Measurements from ENCODE around the gene LIF.

The LIF gene

GRCh38 chr22:30193031-30193775 is 53.4 kb downstream of the LIF start:
- peaks cover 6 to 15% of the 10 kb centered on the region in 2 donors for H3K4me1 ChIP-seq (ENCODE audit: control insufficient read depth in 2 of 2, insufficient read depth in 1 of 2, low read depth in 1 of 2, low read length in 2 of 2)
- no CpG with 5 or more reads among the region's 3 CpGs for WGBS, 2 donors (ENCODE audit: extremely low coverage in 2 of 2, insufficient read length in 2 of 2, insufficient replicate concordance in 1 of 2)
- no peak overlapping the region for H3K14ac ChIP-seq (ENCODE audit: low read length)
- H3K36me3 ChIP-seq (replicated peaks in 1 of 2; ENCODE audit: control insufficient read depth in 2 of 2, insufficient read depth in 2 of 2, low read length in 2 of 2) = no peaks in the 10 kb centered on the region
- H3K18ac ChIP-seq (ENCODE audit: low read length) = no peak overlapping the region
- no peak overlapping the region for H2BK120ac ChIP-seq (ENCODE audit: low read depth, low read length)
- no peaks in the 10 kb centered on the region for H3K9me3 ChIP-seq (replicated peaks in 1 of 2; ENCODE audit: control insufficient read depth in 2 of 2, insufficient read depth in 1 of 2, low read depth in 1 of 2, low read length in 2 of 2)
- H3K79me1 ChIP-seq (ENCODE audit: low read depth, low read length) = no peaks in the 10 kb centered on the region
- no peak overlapping the region for H3K27ac ChIP-seq (replicated peaks; ENCODE audit: low read length)
- H2BK12ac ChIP-seq (ENCODE audit: low read length) = no peak overlapping the region
- H3K27me3 ChIP-seq (ENCODE audit: control insufficient read depth in 3 of 3, insufficient read depth in 3 of 3, low read depth in 1 of 3, low read length in 3 of 3) = no peaks in the 10 kb centered on the region
- H2AK5ac ChIP-seq (ENCODE audit: low read depth, low read length) = no peak overlapping the region
- H2BK5ac ChIP-seq (ENCODE audit: low read length) = no peak overlapping the region
- H2AFZ ChIP-seq (ENCODE audit: low read length) = no peak overlapping the region
- H3K23ac ChIP-seq (ENCODE audit: low read depth, low read length, poor library complexity) = no peak overlapping the region
- H2BK15ac ChIP-seq (ENCODE audit: low read length) = no peak overlapping the region
- H3K4me3 ChIP-seq (ENCODE audit: low read length in 2 of 2) = no peak overlapping the region
- DNase-seq (ENCODE audit: low spot score) = no peak
- no peak overlapping the region for H4K8ac ChIP-seq (ENCODE audit: low read depth, low read length)
- H4K91ac ChIP-seq (ENCODE audit: low read depth, low read length, poor library complexity) = no peak overlapping the region
- no peak overlapping the region for H3K4ac ChIP-seq (ENCODE audit: low read length)
- no peak overlapping the region for H3K9ac ChIP-seq (ENCODE audit: low read depth, low read length, poor library complexity)
- no peak overlapping the region for H3K4me2 ChIP-seq (ENCODE audit: insufficient read depth, low read length, poor library complexity, severe bottlenecking)

GRCh38 chr22:30192427-30192826 is 54.1 kb downstream of the LIF start:
- Histone ChIP-seq H3K14ac (ENCODE audit: low read length) (no peak overlapping the region), H3K27me3 (ENCODE audit: control insufficient read depth in 3 of 3, insufficient read depth in 3 of 3, low read depth in 1 of 3, low read length in 3 of 3) (no peaks in the 10 kb centered on the region), H2BK5ac (ENCODE audit: low read length) (no peak overlapping the region), H4K8ac (ENCODE audit: low read depth, low read length) (no peak overlapping the region), H2BK15ac (ENCODE audit: low read length) (no peak overlapping the region), H2BK120ac (ENCODE audit: low read depth, low read length) (no peak overlapping the region), H4K91ac (ENCODE audit: low read depth, low read length, poor library complexity) (no peak overlapping the region), H3K79me1 (ENCODE audit: low read depth, low read length) (no peaks in the 10 kb centered on the region), H3K36me3 (replicated peaks in 1 of 2; ENCODE audit: control insufficient read depth in 2 of 2, insufficient read depth in 2 of 2, low read length in 2 of 2) (no peaks in the 10 kb centered on the region), H3K18ac (ENCODE audit: low read length) (no peak overlapping the region), H3K9ac (ENCODE audit: low read depth, low read length, poor library complexity) (no peak overlapping the region), H3K4me2 (ENCODE audit: insufficient read depth, low read length, poor library complexity, severe bottlenecking) (no peak overlapping the region), H3K23ac (ENCODE audit: low read depth, low read length, poor library complexity) (no peak overlapping the region), H2AFZ (ENCODE audit: low read length) (no peak overlapping the region), H2BK12ac (ENCODE audit: low read length) (no peak overlapping the region), H3K9me3 (replicated peaks in 1 of 2; ENCODE audit: control insufficient read depth in 2 of 2, insufficient read depth in 1 of 2, low read depth in 1 of 2, low read length in 2 of 2) (no peaks in the 10 kb centered on the region), H3K4me3 (ENCODE audit: low read length in 2 of 2) (no peak overlapping the region), H2AK5ac (ENCODE audit: low read depth, low read length) (no peak overlapping the region), H3K27ac (replicated peaks; ENCODE audit: low read length) (no peak overlapping the region), H3K4ac (ENCODE audit: low read length) (no peak overlapping the region), H3K4me1 (ENCODE audit: control insufficient read depth in 2 of 2, insufficient read depth in 1 of 2, low read depth in 1 of 2, low read length in 2 of 2) (peaks cover 8 to 15% of the 10 kb centered on the region in 2 donors)
- WGBS, 2 donors (ENCODE audit: extremely low coverage in 2 of 2, insufficient read length in 2 of 2, insufficient replicate concordance in 1 of 2) = no CpG with 5 or more reads among the region's 1 CpG
- DNase-seq (ENCODE audit: low spot score) = no peak

DNA sequence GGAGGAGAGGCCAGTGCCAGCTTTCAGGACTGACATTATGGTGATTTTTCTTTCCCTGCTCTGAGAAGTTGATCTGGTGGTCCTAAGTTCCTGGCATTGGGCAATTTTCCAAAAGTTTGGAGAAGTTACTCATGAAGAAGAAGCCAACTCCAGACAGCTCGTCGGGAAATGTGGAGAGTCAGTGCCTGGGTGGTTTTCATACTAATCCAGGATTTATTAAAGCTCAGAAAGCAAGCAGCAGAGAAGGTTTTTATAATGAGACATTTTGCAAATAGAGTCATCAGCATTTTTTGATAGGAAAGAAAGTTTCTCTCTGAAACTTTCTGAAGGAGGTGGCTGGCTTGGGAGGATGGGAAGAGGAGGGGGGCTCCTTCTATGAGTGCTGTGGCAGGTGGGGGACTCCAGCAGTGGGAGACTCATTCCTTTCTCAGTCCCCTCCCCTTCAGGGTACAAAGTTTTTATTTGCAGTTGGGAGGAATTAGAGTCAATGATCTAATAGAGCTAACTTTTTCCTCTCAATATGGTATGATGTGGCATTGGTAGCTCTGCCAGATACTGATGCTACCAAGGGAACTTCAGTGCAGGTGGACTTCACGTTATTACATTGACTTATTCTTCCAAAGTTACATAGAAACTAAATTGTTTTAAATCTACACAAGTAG is 55.4 kb downstream of the LIF start:
- H3K27me3 ChIP-seq (ENCODE audit: control insufficient read depth in 3 of 3, insufficient read depth in 3 of 3, low read depth in 1 of 3, low read length in 3 of 3) = no peaks in the 10 kb centered on the region
- H3K4me1 ChIP-seq (ENCODE audit: control insufficient read depth in 2 of 2, insufficient read depth in 1 of 2, low read depth in 1 of 2, low read length in 2 of 2) = peaks cover 4 to 8% of the 10 kb centered on the region in 2 donors

DNA sequence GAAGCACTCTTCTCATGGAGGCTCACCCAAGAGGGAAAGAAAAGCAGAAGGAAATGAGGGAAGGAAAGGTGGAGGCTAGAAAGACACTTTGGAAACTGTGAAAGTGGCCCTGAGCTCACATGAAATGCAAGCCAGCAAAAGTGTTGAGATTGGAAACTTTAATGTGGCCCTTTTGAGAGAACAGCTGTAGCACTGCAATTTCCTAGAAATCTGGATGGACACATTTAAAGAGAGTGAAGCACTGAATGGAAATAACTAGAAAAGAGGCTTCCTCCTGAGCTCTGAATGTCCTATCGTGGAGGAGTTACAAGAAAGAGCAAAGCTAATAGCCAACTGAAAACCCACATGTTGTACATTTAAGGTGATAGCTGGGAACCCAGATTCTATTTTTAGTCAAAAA is 56.0 kb downstream of the LIF start:
- no peak overlapping the region for H3K4me2 ChIP-seq (ENCODE audit: insufficient read depth, low read length, poor library complexity, severe bottlenecking)
- H2BK15ac ChIP-seq (ENCODE audit: low read length) = no peak overlapping the region
- H3K4me1 ChIP-seq (ENCODE audit: control insufficient read depth in 2 of 2, insufficient read depth in 1 of 2, low read depth in 1 of 2, low read length in 2 of 2) = peaks cover 1 to 4% of the 10 kb centered on the region in 2 donors
- no peaks in the 10 kb centered on the region for H3K36me3 ChIP-seq (replicated peaks in 1 of 2; ENCODE audit: control insufficient read depth in 2 of 2, insufficient read depth in 2 of 2, low read length in 2 of 2)
- H3K27me3 ChIP-seq (ENCODE audit: control insufficient read depth in 3 of 3, insufficient read depth in 3 of 3, low read depth in 1 of 3, low read length in 3 of 3) = no peaks in the 10 kb centered on the region
- H3K4ac ChIP-seq (ENCODE audit: low read length) = no peak overlapping the region
- H2AK5ac ChIP-seq (ENCODE audit: low read depth, low read length) = no peak overlapping the region
- H3K9ac ChIP-seq (ENCODE audit: low read depth, low read length, poor library complexity) = no peak overlapping the region
- H2BK12ac ChIP-seq (ENCODE audit: low read length) = no peak overlapping the region
- H2AFZ ChIP-seq (ENCODE audit: low read length) = no peak overlapping the region
- H2BK5ac ChIP-seq (ENCODE audit: low read length) = no peak overlapping the region
- H3K79me1 ChIP-seq (ENCODE audit: low read depth, low read length) = no peaks in the 10 kb centered on the region
- no peak overlapping the region for H3K14ac ChIP-seq (ENCODE audit: low read length)
- no peak overlapping the region for H4K91ac ChIP-seq (ENCODE audit: low read depth, low read length, poor library complexity)
- no peak overlapping the region for H3K27ac ChIP-seq (replicated peaks; ENCODE audit: low read length)
- no peaks in the 10 kb centered on the region for H3K9me3 ChIP-seq (replicated peaks in 1 of 2; ENCODE audit: control insufficient read depth in 2 of 2, insufficient read depth in 1 of 2, low read depth in 1 of 2, low read length in 2 of 2)
- no peak for DNase-seq (ENCODE audit: low spot score)
- no peak overlapping the region for H3K4me3 ChIP-seq (ENCODE audit: low read length in 2 of 2)
- H3K18ac ChIP-seq (ENCODE audit: low read length) = no peak overlapping the region
- no peak overlapping the region for H4K8ac ChIP-seq (ENCODE audit: low read depth, low read length)
- WGBS, 2 donors (ENCODE audit: extremely low coverage in 2 of 2, insufficient read length in 2 of 2, insufficient replicate concordance in 1 of 2) = no CpG with 5 or more reads among the region's 1 CpG
- H2BK120ac ChIP-seq (ENCODE audit: low read depth, low read length) = no peak overlapping the region
- no peak overlapping the region for H3K23ac ChIP-seq (ENCODE audit: low read depth, low read length, poor library complexity)

More for the DNA sequence above, 55.4 kb downstream of the LIF start:
- no peak overlapping the region for H3K9ac ChIP-seq (ENCODE audit: low read depth, low read length, poor library complexity)
- H3K23ac ChIP-seq (ENCODE audit: low read depth, low read length, poor library complexity) = no peak overlapping the region
- WGBS, 2 donors (ENCODE audit: extremely low coverage in 2 of 2, insufficient read length in 2 of 2, insufficient replicate concordance in 1 of 2) = no CpG with 5 or more reads among the region's 3 CpGs
- no peak overlapping the region for H2AK5ac ChIP-seq (ENCODE audit: low read depth, low read length)
- no peak overlapping the region for H3K4me3 ChIP-seq (ENCODE audit: low read length in 2 of 2)
- no peak overlapping the region for H3K18ac ChIP-seq (ENCODE audit: low read length)
- H3K4ac ChIP-seq (ENCODE audit: low read length) = no peak overlapping the region
- no peak overlapping the region for H3K14ac ChIP-seq (ENCODE audit: low read length)
- no peak overlapping the region for H2BK15ac ChIP-seq (ENCODE audit: low read length)
- H3K4me2 ChIP-seq (ENCODE audit: insufficient read depth, low read length, poor library complexity, severe bottlenecking) = no peak overlapping the region
- no peaks in the 10 kb centered on the region for H3K36me3 ChIP-seq (replicated peaks in 1 of 2; ENCODE audit: control insufficient read depth in 2 of 2, insufficient read depth in 2 of 2, low read length in 2 of 2)
- no peak overlapping the region for H2BK120ac ChIP-seq (ENCODE audit: low read depth, low read length)
- H2BK12ac ChIP-seq (ENCODE audit: low read length) = no peak overlapping the region
- H4K91ac ChIP-seq (ENCODE audit: low read depth, low read length, poor library complexity) = no peak overlapping the region
- no peaks in the 10 kb centered on the region for H3K9me3 ChIP-seq (replicated peaks in 1 of 2; ENCODE audit: control insufficient read depth in 2 of 2, insufficient read depth in 1 of 2, low read depth in 1 of 2, low read length in 2 of 2)
- H2AFZ ChIP-seq (ENCODE audit: low read length) = no peak overlapping the region
- no peak overlapping the region for H2BK5ac ChIP-seq (ENCODE audit: low read length)
- H3K79me1 ChIP-seq (ENCODE audit: low read depth, low read length) = no peaks in the 10 kb centered on the region
- no peak overlapping the region for H4K8ac ChIP-seq (ENCODE audit: low read depth, low read length)
- no peak for DNase-seq (ENCODE audit: low spot score)
- no peak overlapping the region for H3K27ac ChIP-seq (replicated peaks; ENCODE audit: low read length)

Data from neuronal stem cell (in vitro differentiated cells).